H1 (cell line): ENCODE measurements around the gene KLK1. TPM values are rescaled to one million over a fixed set of nuclear protein-coding genes. Genes with fewer than 3 reads are reported as not detected.

Experiments used
- CTCF ChIA-PET: fragments of 300-600 bp; sonication (Branson Sonifier 250); formaldehyde crosslinking; loops from one replicate; lab custom pipeline; 2021; ENCODE audit not compliant: partially characterized antibody; lab: Charles Lee
- POLR2A ChIA-PET: fragments of 300-600 bp; sonication (Branson Sonifier 250); formaldehyde crosslinking; loops from one replicate; lab custom pipeline; 2021; ENCODE audit warnings: inconsistent platforms; ENCODE audit not compliant: partially characterized antibody; lab: Charles Lee
- DNase-seq, 2 experiments: peaks; one replicate each; pipeline versions ENCODE4 v3.0.0 to v3.0.0-alpha.2; 2010 to 2022; ENCODE audit warnings: low spot score in 2 of 2, low read depth in 1 of 2, mixed read lengths in 1 of 2
- FAIRE-seq: peaks from 2 replicates; lab custom pipeline; 2011; peaks lifted over from hg19 to GRCh38; lab: Jason Lieb, UNC
- H2AFZ ChIP-seq: 2 replicates; pipeline ENCODE4 v1.8.1; 2012; ENCODE audit warnings: low read length, inconsistent platforms
- H2AK5ac ChIP-seq: 2 replicates; pipeline ENCODE4 v1.6.1; 2013; ENCODE audit warnings: low read depth, low read length
- H2BK120ac ChIP-seq: replicated peaks from 2 replicates; pipeline ENCODE3; 2013; ENCODE audit warnings: low read depth, low read length, inconsistent platforms
- H2BK12ac ChIP-seq: 2 replicates; pipeline ENCODE4 v1.6.1; 2013; ENCODE audit warnings: low read depth, low read length
- H2BK15ac ChIP-seq: 2 replicates; pipeline ENCODE4 v1.6.1; 2013; ENCODE audit warnings: low read length
- H2BK20ac ChIP-seq: 2 replicates; pipeline ENCODE4 v1.6.1; 2013; ENCODE audit warnings: low read length
- H2BK5ac ChIP-seq: 2 replicates; pipeline ENCODE4 v1.6.1; 2013; ENCODE audit warnings: low read depth, low read length
- H3K14ac ChIP-seq: 2 replicates; pipeline ENCODE4 v1.6.1; 2013; ENCODE audit warnings: inconsistent platforms; ENCODE audit not compliant: insufficient read length
- H3K18ac ChIP-seq: 2 replicates; pipeline ENCODE4 v1.6.1; 2013; ENCODE audit warnings: low read length; ENCODE audit errors: extremely low read depth
- H3K23ac ChIP-seq: 2 replicates; pipeline ENCODE4 v1.6.1; 2013; ENCODE audit warnings: inconsistent platforms; ENCODE audit not compliant: insufficient read length
- H3K23me2 ChIP-seq: 2 replicates; pipeline ENCODE4 v1.6.1; 2013; ENCODE audit warnings: low read depth, low read length
- H3K27ac ChIP-seq: 2 replicates; pipeline ENCODE4 v1.6.1; 2011; ENCODE audit warnings: low read depth, low read length, inconsistent platforms
- H3K27me3 ChIP-seq, 4 experiments: replicated peaks in 1 of 4; 1 replicate in 1 of 4; 2 replicates in 3 of 4; pipeline versions ENCODE4 v1.6.1 to v1.8.1; 2011 to 2013; ENCODE audit warnings: low read length in 3 of 4, mild to moderate bottlenecking in 3 of 4, inconsistent platforms in 2 of 4, mixed read lengths in 2 of 4, moderate library complexity in 1 of 4; ENCODE audit not compliant: control insufficient read depth in 3 of 4, insufficient read depth in 3 of 4; ENCODE audit errors: extremely low read depth in 1 of 4
- H3K36me3 ChIP-seq, 4 experiments: 2 replicates each; pipeline versions ENCODE4 v1.6.1 to v1.8.1; 2011 to 2013; ENCODE audit warnings: mild to moderate bottlenecking in 4 of 4, low read length in 3 of 4, moderate library complexity in 2 of 4, control low read depth in 1 of 4, inconsistent platforms in 1 of 4; ENCODE audit not compliant: insufficient read depth in 4 of 4, control insufficient read depth in 2 of 4
- H3K4ac ChIP-seq: replicated peaks from 2 replicates; pipeline ENCODE3; 2013; ENCODE audit warnings: low read length, low read depth, mixed read lengths, inconsistent platforms; ENCODE audit not compliant: insufficient read length
- H3K4me1 ChIP-seq, 4 experiments: replicated peaks in 1 of 4; 1 replicate in 1 of 4; 2 replicates in 3 of 4; pipeline versions ENCODE4 v1.6.1 to v1.8.1; 2011 to 2013; ENCODE audit warnings: low read length in 3 of 4, inconsistent platforms in 2 of 4, mixed read lengths in 1 of 4; ENCODE audit not compliant: insufficient read depth in 4 of 4, control insufficient read depth in 3 of 4
- H3K4me2 ChIP-seq, 2 experiments: 2 replicates each; pipeline versions ENCODE4 v1.6.1 to v1.8.1; 2011 to 2013; ENCODE audit warnings: low read depth in 2 of 2, low read length in 2 of 2, control low read depth in 1 of 2, inconsistent platforms in 1 of 2, mild to moderate bottlenecking in 1 of 2; ENCODE audit not compliant: insufficient read depth in 1 of 2
- H3K4me3 ChIP-seq, 4 experiments: fragments of 200-600, 300-600 bp in 1 of 4; sonication (generic), shearing (Covaris generic), sonication (Bioruptor Twin) in 1 of 4; 2 replicates each; pipeline versions ENCODE4 v1.5.1 to v1.8.1; 2011 to 2016; ENCODE audit warnings: low read length in 4 of 4, low read depth in 3 of 4, control low read depth in 2 of 4, inconsistent platforms in 2 of 4, mild to moderate bottlenecking in 2 of 4, mixed read lengths in 1 of 4, moderate library complexity in 1 of 4; ENCODE audit not compliant: insufficient read depth in 2 of 4; ENCODE audit errors: extremely low read depth in 1 of 4
- H3K56ac ChIP-seq: replicated peaks from 2 replicates; pipeline ENCODE3; 2013; ENCODE audit warnings: low read depth, mild to moderate bottlenecking, mixed read lengths, low read length, inconsistent platforms; ENCODE audit not compliant: insufficient read length
- H3K79me1 ChIP-seq: 2 replicates; pipeline ENCODE4 v1.6.1; 2013; ENCODE audit warnings: low read depth, low read length, control low read depth
- H3K79me2 ChIP-seq, 2 experiments: 2 replicates each; pipeline versions ENCODE4 v1.6.1 to v1.8.1; 2012 to 2013; ENCODE audit warnings: low read length in 2 of 2, mild to moderate bottlenecking in 2 of 2, inconsistent platforms in 1 of 2; ENCODE audit not compliant: insufficient read depth in 2 of 2, control insufficient read depth in 1 of 2
- H3K9ac ChIP-seq, 4 experiments: replicated peaks in 1 of 4; 1 replicate in 1 of 4; 2 replicates in 3 of 4; pipeline versions ENCODE4 v1.6.1 to v1.8.1; 2011 to 2013; ENCODE audit warnings: low read depth in 3 of 4, low read length in 3 of 4, control low read depth in 2 of 4, mild to moderate bottlenecking in 2 of 4, moderate library complexity in 2 of 4, inconsistent platforms in 1 of 4; ENCODE audit errors: extremely low read depth in 1 of 4
- H3K9me3 ChIP-seq, 2 experiments: 2 replicates each; pipeline versions ENCODE4 v1.6.1 to v1.8.1; 2012 to 2013; ENCODE audit warnings: mild to moderate bottlenecking in 2 of 2, moderate library complexity in 2 of 2, control low read depth in 1 of 2, inconsistent platforms in 1 of 2, low read depth in 1 of 2, low read length in 1 of 2, mixed read lengths in 1 of 2; ENCODE audit not compliant: insufficient read depth in 2 of 2
- H4K20me1 ChIP-seq, 2 experiments: replicated peaks in 1 of 2; 2 replicates each; pipeline versions ENCODE3 to v1.8.1; 2011 to 2013; ENCODE audit warnings: inconsistent platforms in 2 of 2, low read length in 2 of 2, mild to moderate bottlenecking in 1 of 2; ENCODE audit not compliant: insufficient read depth in 2 of 2, control insufficient read depth in 1 of 2
- H4K5ac ChIP-seq: 2 replicates; pipeline ENCODE4 v1.6.1; 2013; ENCODE audit warnings: low read length, low read depth, mixed read lengths, inconsistent platforms; ENCODE audit not compliant: insufficient read length
- H4K8ac ChIP-seq: 2 replicates; pipeline ENCODE4 v1.8.0; 2013; ENCODE audit warnings: mild to moderate bottlenecking, moderate library complexity, low read length, inconsistent platforms; ENCODE audit not compliant: insufficient read depth; ENCODE audit errors: extremely low read depth
- H4K91ac ChIP-seq: replicated peaks from 2 replicates; pipeline ENCODE3; 2013; ENCODE audit warnings: low read length, mixed read lengths, inconsistent platforms; ENCODE audit not compliant: insufficient read length
- BCL11A ChIP-seq, 2 experiments: IDR thresholded peaks; one replicate each; pipeline ENCODE4 v1.6.1; 2011; ENCODE audit warnings: low read depth in 2 of 2, low read length in 2 of 2, mild to moderate bottlenecking in 2 of 2
- BRCA1 ChIP-seq: IDR thresholded peaks from 2 replicates; pipeline ENCODE4 v1.6.1; 2012; ENCODE audit warnings: low read depth, low read length, improper control_type of control experiment
- KDM4A ChIP-seq: IDR thresholded peaks from one replicate; pipeline ENCODE4 v1.7.1; 2012; ENCODE audit warnings: low read depth, mild to moderate bottlenecking, moderate library complexity, low read length, inconsistent platforms; ENCODE audit not compliant: severe bottlenecking
- POLR2A ChIP-seq, 2 experiments: IDR thresholded peaks; 1 replicate in 1 of 2; 2 replicates in 1 of 2; pipeline ENCODE4 v1.6.1; 2011; ENCODE audit warnings: low read depth in 2 of 2, low read length in 2 of 2, mild to moderate bottlenecking in 2 of 2; ENCODE audit errors: control extremely low read depth in 1 of 2
- WGBS, 2 experiments: shearing (Covaris generic) in 1 of 2; methylation state at CpG; one replicate each; pipeline versions ENCODE4 v1.1.6 to v1.1.7; 2013 to 2015; ENCODE audit warnings: low lambda C conversion rate in 2 of 2, mixed read lengths in 2 of 2, inconsistent platforms in 1 of 2, low coverage in 1 of 2, missing lambda C conversion rate in 1 of 2; ENCODE audit not compliant: insufficient replicate concordance in 2 of 2, insufficient coverage in 1 of 2, insufficient read length in 1 of 2; ENCODE audit errors: extremely low coverage in 1 of 2, missing lambda C conversion rate in 1 of 2; 5-methylcytosine and 5-hydroxymethylcytosine counted together
- polyA plus RNA-seq, 7 experiments: library from polyadenylated mRNA; depleted of rRNA in 3 of 7; stranded (reverse) in 5 of 7; unstranded in 2 of 7; fragments of >200 nt in 5 of 7; fragments of 200-250 nt in 2 of 7; gene quantifications; 1 replicate in 5 of 7; 2 replicates in 1 of 7; 4 replicates in 1 of 7; pipeline versions ENCODE4 v1.2.1 to v1.2.3, GENCODE V29; 2011 to 2013; ENCODE audit warnings: missing spikeins in 2 of 7, mixed read lengths in 2 of 7
- total RNA-seq: library from RNA; stranded (reverse); fragmentation: NEBNext Ultra II Directional; extraction: Animal tissue kit (Norgen Biotek cat#: 25700); gene quantifications from 2 replicates; pipeline ENCODE4 v1.2.1, GENCODE V29; 2021

Gene KLK1
- total and polyA plus RNA-seq, 2 of the 8 experiments (the other 6 are each of a cell fraction or from before 2014, with no cell fraction given) = 3.4 to 4.0 TPM

DNA sequence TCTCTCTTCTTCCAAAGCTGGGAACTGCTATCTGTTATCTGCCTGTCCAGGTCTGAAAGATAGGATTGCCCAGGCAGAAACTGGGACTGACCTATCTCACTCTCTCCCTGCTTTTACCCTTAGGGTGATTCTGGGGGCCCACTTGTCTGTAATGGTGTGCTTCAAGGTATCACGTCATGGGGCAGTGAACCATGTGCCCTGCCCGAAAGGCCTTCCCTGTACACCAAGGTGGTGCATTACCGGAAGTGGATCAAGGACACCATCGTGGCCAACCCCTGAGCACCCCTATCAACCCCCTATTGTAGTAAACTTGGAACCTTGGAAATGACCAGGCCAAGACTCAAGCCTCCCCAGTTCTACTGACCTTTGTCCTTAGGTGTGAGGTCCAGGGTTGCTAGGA lies 36.3 kb upstream of the KLK1 start:
- H3K79me1 ChIP-seq = no peaks in the 10 kb centered on the region
- TF ChIP-seq POLR2A (IDR thresholded peaks at IDR 0.05; ENCODE audit: control extremely low read depth in 1 of 2, low read depth in 2 of 2, low read length in 2 of 2) = no peak
- TF ChIP-seq KDM4A = no peak
- TF ChIP-seq BCL11A (IDR thresholded peaks at IDR 0.05; ENCODE audit: low read depth in 2 of 2, low read length in 2 of 2) = no peak
- no peak for TF ChIP-seq BRCA1
- H4K5ac ChIP-seq = no peak overlapping the region
- H3K23ac ChIP-seq = no peak overlapping the region
- H3K18ac ChIP-seq = no peak overlapping the region
- H3K4me3 ChIP-seq = no peak overlapping the region
- H3K4me1 ChIP-seq = peaks cover 0 to 14% (median 6%) of the 10 kb centered on the region in 4 experiments; a peak in 5 of 7 replicates
- no peak overlapping the region for H4K8ac ChIP-seq
- no peak overlapping the region for H3K14ac ChIP-seq
- no peaks in the 10 kb centered on the region for H3K27me3 ChIP-seq
- DNase-seq (no peak), FAIRE-seq (no peak)
- peaks cover 0 to 4% of the 10 kb centered on the region in 2 experiments; a peak in 2 of 4 replicates for H3K9me3 ChIP-seq
- H3K9ac ChIP-seq = no peak overlapping the region
- no peaks in the 10 kb centered on the region for H3K23me2 ChIP-seq
- H4K20me1 ChIP-seq = no peaks in the 10 kb centered on the region
- H4K91ac ChIP-seq = no peak overlapping the region
- no peak overlapping the region for H3K56ac ChIP-seq
- H2BK20ac ChIP-seq = no peak overlapping the region
- H3K4me2 ChIP-seq = no peak overlapping the region
- H2BK15ac ChIP-seq = no peak overlapping the region
- H2AK5ac ChIP-seq = no peak overlapping the region
- 87% methylated on average over 4 of the region's 4 CpGs; no CpG with 5 or more reads in 1 of the 2 experiments for WGBS, 2 experiments
- H3K79me2 ChIP-seq = no peaks in the 10 kb centered on the region
- H3K4ac ChIP-seq = no peak overlapping the region
- no peak overlapping the region for H2BK12ac ChIP-seq
- ChIA-PET POLR2A (no interaction called here), CTCF (interaction anchor here (1.5 kb wide), 2 partner anchors 16 to 235 kb away, joined by 5 read pairs; no protein-coding TSS in a partner anchor)
- H3K36me3 ChIP-seq = no peaks in the 10 kb centered on the region
- H2AFZ ChIP-seq = no peak overlapping the region
- no peak overlapping the region for H2BK5ac ChIP-seq
- H3K27ac ChIP-seq = no peak overlapping the region
- no peak overlapping the region for H2BK120ac ChIP-seq
